Activated T-cell treated with anti-CD3 and anti-CD28 coated beads for 48 hours (primary cell): ENCODE measurements around the gene RPS21.

Experiments used
- DNase-seq: peaks from one replicate; pipeline ENCODE4 v3.0.0-alpha.2; 2020; ENCODE audit warnings: low read depth

Gene RPS21

GRCh38 chr20:62427172-62428001 is 40.5 kb downstream of the RPS21 start, which contains the start of gene RBBP8NL:
Gene RBBP8NL (minus strand): TSS chr20:62427539. CDS start chr20:62419647, 7,892 bp downstream.
- DNase-seq, result no peak

GRCh38 chr20:62428002-62428372 is 41.1 kb downstream of the RPS21 start:
- DNase-seq, result no peak

- DNase-seq, result no peak
Observed at GRCh38 chr20:62428396-62429295, 41.7 kb downstream of the RPS21 start.

GRCh38 chr20:62429455-62430310 is 42.8 kb downstream of the RPS21 start:
- no peak for DNase-seq

GRCh38 chr20:62430311-62430853 is 43.5 kb downstream of the RPS21 start:
- no peak for DNase-seq

- DNase-seq, result no peak
Observed at GRCh38 chr20:62430866-62431447, 44.1 kb downstream of the RPS21 start.

- no peak for DNase-seq
Observed at GRCh38 chr20:62433658-62434497, 47.0 kb downstream of the RPS21 start.

- DNase-seq, result no peak
Observed at GRCh38 chr20:62436692-62437091, 49.8 kb downstream of the RPS21 start.

GRCh38 chr20:62437496-62437895 is 50.6 kb downstream of the RPS21 start:
- no peak for DNase-seq

GRCh38 chr20:62437927-62438326 is 51.0 kb downstream of the RPS21 start:
- DNase-seq, result no peak
